B cell (primary cell): ENCODE data around the gene FGF18. TPM values are rescaled to one million over a fixed set of nuclear protein-coding genes. Genes with fewer than 3 reads are reported as not detected.

Source experiments
- ATAC-seq: fragments of 200-7000 bp; cut with Tn5 transposase; one replicate; pipeline ENCODE4 v1.10.0; 2021; ENCODE audit warnings: low read depth, mild to moderate bottlenecking, moderate number of reproducible peaks, moderate library complexity
- CTCF ChIA-PET: fragments of 350-600 bp; sonication (Branson Sonifier 250); formaldehyde crosslinking; loops from one replicate; lab custom pipeline; 2021; ENCODE audit warnings: antibody characterized with exemption, inconsistent platforms; lab: Charles Lee
- POLR2A ChIA-PET: fragments of 350-600 bp; sonication (Branson Sonifier 250); formaldehyde crosslinking; loops from one replicate; lab custom pipeline; 2021; ENCODE audit warnings: antibody characterized with exemption; lab: Charles Lee
- DNase-seq: peaks from one replicate; pipeline ENCODE4 v3.0.0; 2013
- H2AFZ ChIP-seq: 2 replicates; pipeline ENCODE4 v1.6.1; 2012; ENCODE audit warnings: mild to moderate bottlenecking, low read depth, low read length; ENCODE audit not compliant: insufficient read depth, poor library complexity, severe bottlenecking
- H3K27ac ChIP-seq, 2 donors: 1 replicate in 1 of 2; 2 replicates in 1 of 2; pipeline ENCODE4 v1.5.1; 2012 to 2013; ENCODE audit warnings: low read length in 2 of 2, mild to moderate bottlenecking in 2 of 2, moderate library complexity in 1 of 2
- H3K27me3 ChIP-seq, 4 experiments: fragments of 200-600 bp in 1 of 4; sonication (generic) in 1 of 4; replicated peaks in 1 of 4; 1 replicate in 2 of 4; 2 replicates in 2 of 4; pipeline versions ENCODE4 v1.6.1 to v1.7.0; 2013 to 2016; ENCODE audit warnings: low read length in 3 of 4, mild to moderate bottlenecking in 2 of 4, mixed read lengths in 1 of 4, moderate library complexity in 1 of 4; ENCODE audit not compliant: insufficient read depth in 4 of 4, control insufficient read depth in 3 of 4; ENCODE audit errors: control extremely low read depth in 1 of 4
- H3K36me3 ChIP-seq, 2 experiments: replicated peaks in 1 of 2; 1 replicate in 1 of 2; 2 replicates in 1 of 2; pipeline versions ENCODE4 v1.6.1 to v1.7.1; 2013; ENCODE audit warnings: low read length in 1 of 2; ENCODE audit not compliant: insufficient read depth in 2 of 2, control insufficient read depth in 1 of 2; ENCODE audit errors: control extremely low read depth in 1 of 2, extremely low read depth in 1 of 2
- H3K4me1 ChIP-seq, 2 donors: fragments of 200-600 bp in 1 of 2; sonication (generic) in 1 of 2; 1 replicate in 1 of 2; 2 replicates in 1 of 2; pipeline versions ENCODE4 v1.5.1 to v1.6.1; 2013 to 2017; ENCODE audit warnings: low read length in 2 of 2; ENCODE audit not compliant: control insufficient read depth in 2 of 2, insufficient read depth in 2 of 2
- H3K4me2 ChIP-seq: replicated peaks from 2 replicates; pipeline ENCODE3; 2012; ENCODE audit warnings: mild to moderate bottlenecking, low read depth, low read length; ENCODE audit not compliant: poor library complexity, severe bottlenecking
- H3K4me3 ChIP-seq, 5 experiments: fragments of 200-600 bp in 1 of 5; sonication (generic) in 1 of 5; 1 replicate in 3 of 5; 2 replicates in 2 of 5; pipeline versions ENCODE4 v1.5.1 to v1.7.0; 2011 to 2016; ENCODE audit warnings: low read length in 4 of 5, mild to moderate bottlenecking in 4 of 5, low read depth in 2 of 5, control low read depth in 1 of 5, moderate library complexity in 1 of 5; ENCODE audit not compliant: insufficient read depth in 1 of 5; ENCODE audit errors: control extremely low read depth in 1 of 5, extremely low read depth in 1 of 5
- H3K79me2 ChIP-seq: fragments of 200-600 bp; sonication (generic); one replicate; pipeline ENCODE4 v1.6.0; 2016; ENCODE audit warnings: low read length; ENCODE audit not compliant: control insufficient read depth, insufficient read depth
- H3K9ac ChIP-seq: fragments of 200-600 bp; sonication (generic); 2 replicates; pipeline ENCODE4 v1.6.1; 2017; ENCODE audit warnings: mild to moderate bottlenecking, low read length, moderate library complexity
- H3K9me3 ChIP-seq, 3 donors: one replicate each; pipeline versions ENCODE4 v1.6.1 to v1.7.1; 2013; ENCODE audit warnings: low read length in 2 of 3; ENCODE audit not compliant: control insufficient read depth in 2 of 3, insufficient read depth in 1 of 3; ENCODE audit errors: control extremely low read depth in 1 of 3
- H4K20me1 ChIP-seq: 2 replicates; pipeline ENCODE4 v1.6.0; 2012; ENCODE audit warnings: mild to moderate bottlenecking, low read length; ENCODE audit not compliant: insufficient read depth, control insufficient read depth, poor library complexity, severe bottlenecking
- H3K27ac Mint-ChIP-seq: one replicate; pipeline ENCODE4 v1.8.0; 2021; ENCODE audit warnings: mixed read lengths
- H3K27me3 Mint-ChIP-seq: one replicate; pipeline ENCODE4 v1.8.0; 2021; ENCODE audit warnings: mixed read lengths
- H3K4me1 Mint-ChIP-seq: one replicate; pipeline ENCODE4 v1.8.0; 2021; ENCODE audit warnings: mixed read lengths
- H3K4me3 Mint-ChIP-seq: one replicate; pipeline ENCODE4 v1.8.0; 2021; ENCODE audit warnings: mixed read lengths
- H3K9me3 Mint-ChIP-seq: one replicate; pipeline ENCODE4 v1.8.0; 2022; ENCODE audit warnings: mixed read lengths; ENCODE audit not compliant: insufficient read depth
- EZH2 ChIP-seq: IDR thresholded peaks from 2 replicates; pipeline ENCODE4 v1.6.1; 2012; ENCODE audit warnings: borderline replicate concordance, low read depth, mild to moderate bottlenecking, moderate library complexity, low read length; ENCODE audit not compliant: insufficient read depth, poor library complexity, severe bottlenecking
- WGBS: methylation state at CpG from one replicate; pipeline ENCODE4 v1.1.5; 2013; ENCODE audit warnings: missing lambda C conversion rate; ENCODE audit not compliant: insufficient coverage; 5-methylcytosine and 5-hydroxymethylcytosine counted together
- intact Hi-C: fragments of 100-400 bp; cut with micrococcal nuclease; formaldehyde crosslinking; loops from one replicate; pipeline ENCODE4 v1.10.0; 2022
- polyA plus RNA-seq: library from polyadenylated mRNA; depleted of rRNA; stranded (reverse); fragments of >200 nt; gene quantifications from 2 replicates; pipeline ENCODE4 v1.2.3, GENCODE V29; 2012
- total RNA-seq, 2 donors: library from RNA; stranded (reverse); fragments of 120-200 nt in 1 of 2; gene quantifications; 1 replicate in 1 of 2; 2 replicates in 1 of 2; pipeline versions ENCODE4 v1.2.3 to v1.2.4, GENCODE V29; 2013 to 2022
- TF ChIP-seq, protein P1 (sequence below): fragments of 200-600 bp; IDR thresholded peaks from one replicate; pipeline ENCODE4 v1.8.0; 2022; ENCODE audit warnings: antibody characterized with exemption, mild to moderate bottlenecking

The FGF18 gene
- total and polyA plus RNA-seq, 2 donors (not counting 1 experiment from before 2014, with no cell fraction given), result 0.06 to 0.15 TPM

DNA sequence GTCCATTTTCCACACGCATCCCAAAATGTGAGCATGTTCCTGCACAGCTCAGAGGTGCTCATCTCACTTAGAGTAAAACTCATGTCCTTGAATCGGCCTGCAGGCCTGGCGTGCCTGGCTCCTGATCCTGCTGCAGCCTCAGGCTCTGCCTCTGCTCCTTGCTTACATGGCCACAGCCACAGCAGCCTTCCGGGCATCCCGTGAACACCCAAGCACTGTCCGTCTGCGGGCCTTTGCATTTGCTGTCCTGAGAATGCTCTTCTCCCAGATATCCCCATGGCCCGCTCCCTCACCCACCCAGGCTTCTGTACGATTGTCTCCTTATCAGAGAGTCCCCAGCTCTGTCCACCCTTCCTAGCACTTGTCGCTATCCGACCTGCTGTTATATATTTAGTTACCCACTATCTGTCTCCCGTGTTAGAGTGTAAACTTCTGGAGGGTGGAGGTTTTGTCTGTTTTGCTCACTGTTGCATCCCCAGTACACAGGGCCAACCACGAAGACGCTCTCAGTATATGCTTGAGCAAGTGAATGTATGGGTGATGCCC is 21.9 kb downstream of the FGF18 start:
- Histone ChIP-seq H3K79me2 (no peaks in the 10 kb centered on the region), H3K9ac (no peak overlapping the region), H3K4me2 (no peak overlapping the region), H4K20me1 (no peaks in the 10 kb centered on the region), H3K27ac (no peak overlapping the region), H3K4me1 (no peaks in the 10 kb centered on the region), H3K36me3 (no peaks in the 10 kb centered on the region), H3K27me3 (no peaks in the 10 kb centered on the region), H3K9me3 (no peaks in the 10 kb centered on the region), H3K4me3 (no peak overlapping the region), H2AFZ (no peak overlapping the region)
- no peak overlapping the region for H3K4me3 Mint-ChIP-seq
- intact Hi-C loops, result no loop called here
- ChIA-PET CTCF (no interaction called here), POLR2A (no interaction called here)
- 99% methylated on average over 9 of the region's 14 CpGs for WGBS
- no peak for ATAC-seq
- H3K9me3 Mint-ChIP-seq, result no peaks in the 10 kb centered on the region
- H3K27me3 Mint-ChIP-seq, result peaks cover 6% of the 10 kb centered on the region
- no peak for DNase-seq
- TF ChIP-seq, protein P1, sequence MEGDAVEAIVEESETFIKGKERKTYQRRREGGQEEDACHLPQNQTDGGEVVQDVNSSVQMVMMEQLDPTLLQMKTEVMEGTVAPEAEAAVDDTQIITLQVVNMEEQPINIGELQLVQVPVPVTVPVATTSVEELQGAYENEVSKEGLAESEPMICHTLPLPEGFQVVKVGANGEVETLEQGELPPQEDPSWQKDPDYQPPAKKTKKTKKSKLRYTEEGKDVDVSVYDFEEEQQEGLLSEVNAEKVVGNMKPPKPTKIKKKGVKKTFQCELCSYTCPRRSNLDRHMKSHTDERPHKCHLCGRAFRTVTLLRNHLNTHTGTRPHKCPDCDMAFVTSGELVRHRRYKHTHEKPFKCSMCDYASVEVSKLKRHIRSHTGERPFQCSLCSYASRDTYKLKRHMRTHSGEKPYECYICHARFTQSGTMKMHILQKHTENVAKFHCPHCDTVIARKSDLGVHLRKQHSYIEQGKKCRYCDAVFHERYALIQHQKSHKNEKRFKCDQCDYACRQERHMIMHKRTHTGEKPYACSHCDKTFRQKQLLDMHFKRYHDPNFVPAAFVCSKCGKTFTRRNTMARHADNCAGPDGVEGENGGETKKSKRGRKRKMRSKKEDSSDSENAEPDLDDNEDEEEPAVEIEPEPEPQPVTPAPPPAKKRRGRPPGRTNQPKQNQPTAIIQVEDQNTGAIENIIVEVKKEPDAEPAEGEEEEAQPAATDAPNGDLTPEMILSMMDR, result no peak
- TF ChIP-seq EZH2, result no peak
- no peak overlapping the region for H3K27ac Mint-ChIP-seq
- H3K4me1 Mint-ChIP-seq, result no peaks in the 10 kb centered on the region

DNA sequence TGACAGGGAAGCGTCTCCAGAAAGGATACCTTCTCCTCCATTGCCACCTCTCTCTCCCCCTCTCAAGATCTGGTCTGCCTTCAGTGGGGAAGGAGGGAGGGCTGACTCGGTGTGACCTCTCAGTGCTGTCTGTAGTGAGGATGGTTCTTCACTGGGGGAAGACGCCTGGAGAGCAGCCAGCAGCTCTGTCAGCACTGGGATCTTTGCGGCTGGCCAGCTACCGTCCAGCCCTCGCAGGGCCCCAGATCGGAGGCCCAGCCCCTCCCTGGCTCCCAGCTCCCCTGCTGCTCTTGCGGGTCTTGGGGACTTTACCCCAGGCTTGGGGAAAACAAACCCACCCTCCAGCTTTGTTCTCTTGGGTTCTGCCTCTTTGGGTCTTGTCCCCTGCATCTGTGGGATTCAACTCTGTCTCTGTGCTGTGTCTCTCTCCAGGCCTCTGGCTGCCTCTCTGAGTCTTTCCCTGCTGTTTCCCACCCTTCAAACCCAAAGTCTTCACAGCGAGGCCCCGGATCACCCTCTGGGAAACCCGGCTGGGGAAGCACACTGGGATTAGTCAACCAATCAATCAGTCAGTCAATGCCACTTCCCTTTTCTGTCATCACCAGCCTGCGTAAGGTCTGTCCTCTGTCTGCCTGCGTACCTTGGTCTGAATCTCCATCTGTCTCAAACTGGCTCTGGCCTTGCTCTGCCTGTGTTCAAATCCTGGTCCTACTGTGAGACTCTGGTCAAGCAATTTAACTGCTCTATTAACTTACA is 23.0 kb downstream of the FGF18 start:
- CTCF ChIA-PET, result no interaction called here

More for the DNA sequence above, 23.0 kb downstream of the FGF18 start:
- no peaks in the 10 kb centered on the region for H3K4me1 Mint-ChIP-seq
- 62% methylated on average over 11 of the region's 13 CpGs for WGBS
- H3K27ac Mint-ChIP-seq, result no peak overlapping the region
- peaks cover 14% of the 10 kb centered on the region for H3K27me3 Mint-ChIP-seq
- POLR2A ChIA-PET, result no interaction called here
- no peak overlapping the region for H3K4me3 Mint-ChIP-seq
- H3K4me1 ChIP-seq, result no peaks in the 10 kb centered on the region
- TF ChIP-seq, protein P1, result no peak
- TF ChIP-seq EZH2, result no peak
- no peak overlapping the region for H3K27ac ChIP-seq
- H3K9me3 ChIP-seq, result no peaks in the 10 kb centered on the region
- no peak overlapping the region for H3K4me3 ChIP-seq
- no peaks in the 10 kb centered on the region for H3K27me3 ChIP-seq
- no peaks in the 10 kb centered on the region for H3K9me3 Mint-ChIP-seq
- DNase-seq (no peak), ATAC-seq (no peak)
- H3K79me2 ChIP-seq, result no peaks in the 10 kb centered on the region
- intact Hi-C loops, result no loop called here
- H3K4me2 ChIP-seq, result no peak overlapping the region
- H3K36me3 ChIP-seq, result no peaks in the 10 kb centered on the region
- no peak overlapping the region for H2AFZ ChIP-seq
- H3K9ac ChIP-seq, result no peak overlapping the region
- H4K20me1 ChIP-seq, result no peaks in the 10 kb centered on the region
